ENCODE results near the gene NR1H2. TPM values are rescaled to one million over a fixed set of nuclear protein-coding genes. Genes with fewer than 3 reads are reported as not detected.

The NR1H2 gene
- total RNA-seq, 2 experiments from 2014 or later = 49.6 TPM

GRCh38 chr19:50430888-50431342, 54.7 kb downstream of the NR1H2 start:
- Mint-ChIP-seq H3K36me3 (no peaks in the 10 kb centered on the region), H3K4me3 (peak overlapping the region; percentile 83), H3K9me3 (no peaks in the 10 kb centered on the region), H3K27ac (peak overlapping the region; percentile 77), H3K4me1 (peaks cover 13% of the 10 kb centered on the region), H3K27me3 (peaks cover 34% of the 10 kb centered on the region)
- DNase-seq = no peak

GRCh38 chr19:50431343-50432220, 55.3 kb downstream of the NR1H2 start:
- H3K4me1 Mint-ChIP-seq = peaks cover 13% of the 10 kb centered on the region
- H3K27ac Mint-ChIP-seq = peak overlapping the region; percentile 77
- H3K4me3 Mint-ChIP-seq = peak overlapping the region; percentile 83
- H3K9me3 Mint-ChIP-seq = no peaks in the 10 kb centered on the region
- H3K36me3 Mint-ChIP-seq = no peaks in the 10 kb centered on the region
- DNase-seq = peak; percentile 84
- H3K27me3 Mint-ChIP-seq = peaks cover 34% of the 10 kb centered on the region

- no peaks in the 10 kb centered on the region for H3K9me3 Mint-ChIP-seq
- peak within 1 kb of the TSS; percentile 83 for H3K4me3 Mint-ChIP-seq
- H3K4me1 Mint-ChIP-seq = peaks cover 13% of the 10 kb centered on the region
- H3K27ac Mint-ChIP-seq = peak within 1 kb of the TSS; percentile 77
- no peaks in the 10 kb centered on the region for H3K36me3 Mint-ChIP-seq
- no peak for DNase-seq
- peaks cover 34% of the 10 kb centered on the region for H3K27me3 Mint-ChIP-seq
Observed at GRCh38 chr19:50432221-50433028, 56.2 kb downstream of the NR1H2 start, which contains the start of gene MYBPC2. Gene MYBPC2, plus strand, starts transcription at chr19:50432892. Its CDS starts 62 bp downstream, at chr19:50432954.

Other genes with a start within 250 kb of the NR1H2 start
- not detected for gene IZUMO2, start 213.2 kb upstream of the NR1H2 start, total RNA-seq
- gene MYH14, start 172.8 kb upstream of the NR1H2 start, total RNA-seq = not detected
- under 1 TPM; 0.56 to 0.64 TPM for gene KCNC3, start 47.1 kb upstream of the NR1H2 start, total RNA-seq
- gene NAPSA, start 10.8 kb upstream of the NR1H2 start, total RNA-seq = 10 to 100 TPM; 16.1 to 18.1 TPM
- 100 to 1,000 TPM; 191 to 196 TPM for gene POLD1, start 7.9 kb downstream of the NR1H2 start, total RNA-seq
- 1 to 10 TPM; 1.6 TPM for gene SPIB, start 42.5 kb downstream of the NR1H2 start, total RNA-seq
- under 1 TPM; 0.12 to 0.45 TPM for gene MYBPC2, start 56.4 kb downstream of the NR1H2 start, total RNA-seq
- gene EMC10, start 100.0 kb downstream of the NR1H2 start, total RNA-seq = 10 to 100 TPM; 49.7 to 50.1 TPM
- gene GARIN5A, start 100.4 kb downstream of the NR1H2 start, total RNA-seq = under 1 TPM; 0.52 to 0.90 TPM
- 10 to 100 TPM; 26.2 to 27.0 TPM for gene JOSD2, start 134.7 kb downstream of the NR1H2 start, total RNA-seq
- gene ASPDH, start 137.5 kb downstream of the NR1H2 start, total RNA-seq = not detected
- not detected for gene LRRC4B, start 192.0 kb downstream of the NR1H2 start, total RNA-seq

All from activated naive CD8-positive, alpha-beta T cell treated with anti-CD3 and anti-CD28 coated beads for 36 hours (primary cell).